TTC549 (cell line): Measurements from ENCODE around the gene CRHR2.

Experiments
- FAIRE-seq: peaks from 2 replicates; lab custom pipeline; 2012; peaks lifted over from hg19 to GRCh38; lab: Jason Lieb, UNC

CRHR2 gene

GRCh38 chr7:30679664-30680063 is 2.6 kb downstream of the CRHR2 start:
- no peak for FAIRE-seq

GRCh38 chr7:30678805-30679204 is 3.5 kb downstream of the CRHR2 start:
- FAIRE-seq: no peak

- no peak for FAIRE-seq
These were observed 7.4 kb downstream of the CRHR2 start for GRCh38 chr7:30674876-30675275.

- FAIRE-seq: no peak
These were observed 7.8 kb downstream of the CRHR2 start for GRCh38 chr7:30674420-30674819.

- FAIRE-seq: no peak
These were observed 10.3 kb downstream of the CRHR2 start for GRCh38 chr7:30671793-30672465.

GRCh38 chr7:30668102-30668501 is 14.2 kb downstream of the CRHR2 start:
- FAIRE-seq: no peak

- FAIRE-seq: no peak
These were observed 15.1 kb downstream of the CRHR2 start for GRCh38 chr7:30667172-30667571.

GRCh38 chr7:30665449-30665848 is 16.8 kb downstream of the CRHR2 start:
- no peak for FAIRE-seq

- no peak for FAIRE-seq
These were observed 17.2 kb downstream of the CRHR2 start for GRCh38 chr7:30665043-30665442.

- FAIRE-seq: no peak
These were observed 17.9 kb downstream of the CRHR2 start for GRCh38 chr7:30664184-30664885.

GRCh38 chr7:30663414-30663813 is 18.8 kb downstream of the CRHR2 start:
- no peak for FAIRE-seq

- FAIRE-seq: no peak
These were observed 19.8 kb downstream of the CRHR2 start for GRCh38 chr7:30662431-30662939.

GRCh38 chr7:30661926-30662325 is 20.3 kb downstream of the CRHR2 start:
- no peak for FAIRE-seq

GRCh38 chr7:30660331-30661255 is 21.7 kb downstream of the CRHR2 start:
- FAIRE-seq: no peak

- no peak for FAIRE-seq
These were observed 22.9 kb downstream of the CRHR2 start for GRCh38 chr7:30659312-30659711.

GRCh38 chr7:30658479-30659074 is 23.7 kb downstream of the CRHR2 start:
- FAIRE-seq: no peak

GRCh38 chr7:30657131-30657530 is 25.1 kb downstream of the CRHR2 start:
- FAIRE-seq: no peak

- no peak for FAIRE-seq
These were observed 26.0 kb downstream of the CRHR2 start for GRCh38 chr7:30656006-30656957.

- no peak for FAIRE-seq
These were observed 26.9 kb downstream of the CRHR2 start for GRCh38 chr7:30655096-30655970.
